ENCODE results near the gene EPB41L4A. TPM values are rescaled to one million over a fixed set of nuclear protein-coding genes. Genes with fewer than 3 reads are reported as not detected.

EPB41L4A gene
- total RNA-seq, 4 donors from 2014 or later = 10.1 to 32.9 (median 11.6) TPM

DNA sequence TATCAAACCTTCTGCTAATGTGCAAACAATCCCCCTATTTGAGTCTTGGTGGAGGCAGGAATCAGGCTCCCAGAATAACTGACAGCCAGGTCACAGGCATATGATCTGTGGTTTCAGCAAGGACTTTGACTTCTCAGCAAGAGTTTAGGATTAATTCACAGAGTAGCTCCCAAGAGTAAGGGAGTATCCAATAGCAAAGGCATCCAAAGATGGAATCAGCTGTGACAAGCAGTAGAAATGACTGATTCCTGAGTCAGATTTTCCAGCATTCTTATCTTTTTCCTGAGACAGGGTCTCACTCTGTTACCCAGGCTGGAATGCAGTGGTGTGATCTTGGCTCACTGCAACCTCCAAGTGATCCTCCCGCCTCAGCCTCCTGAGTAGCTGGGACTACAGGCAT lies 108.3 kb downstream of the EPB41L4A start:
- in situ Hi-C loops (cut with MboI; ENCODE audit: low pct_ligation_motif_present in 1 of 4, low pct_unique_long_range_greater_than_20kb in 1 of 4, low sequenced_read_pairs in 3 of 4) = no loop called here

DNA sequence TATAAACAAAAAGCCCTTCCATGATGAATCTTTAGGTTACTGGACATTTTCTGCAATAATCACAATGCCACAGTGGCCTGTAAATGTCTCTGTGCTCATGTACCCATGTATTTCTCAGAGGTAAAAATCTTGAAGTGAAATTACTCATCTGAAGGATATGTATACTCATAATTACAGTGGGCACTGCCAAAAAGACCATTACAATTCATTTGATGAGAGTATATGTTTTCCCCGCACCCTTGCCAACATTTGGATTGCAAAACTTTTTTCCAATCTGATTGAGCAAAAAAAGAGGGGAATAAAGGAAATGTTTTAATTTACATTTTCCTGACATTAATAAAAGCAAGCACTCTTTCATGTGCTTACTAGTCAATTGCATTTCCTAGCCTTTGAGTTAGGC lies 110.5 kb downstream of the EPB41L4A start:
- WGBS, 2 donors (ENCODE audit: low coverage in 1 of 2) = 91 to 93% methylated on average over 1 of the region's 1 CpG
- intact Hi-C loops (cut with DNase I; ENCODE audit: low total_unique reads) (no loop called here), in situ Hi-C loops (cut with MboI; ENCODE audit: low pct_ligation_motif_present in 1 of 4, low pct_unique_long_range_greater_than_20kb in 1 of 4, low sequenced_read_pairs in 3 of 4) (no loop called here)
- no peak for DNase-seq
- H3K36me3 ChIP-seq = no peaks in the 10 kb centered on the region
- H3K4me1 ChIP-seq = peaks cover 0 to 4% (median 1%) of the 10 kb centered on the region in 4 donors
- no peak overlapping the region for H3K27ac ChIP-seq
- H3K4me3 ChIP-seq = no peak overlapping the region
- no peak for TF ChIP-seq POLR2A (IDR thresholded peaks at IDR 0.05)
- no peak for TF ChIP-seq EP300 (IDR thresholded peaks at IDR 0.05; ENCODE audit: low read depth)
- TF ChIP-seq, protein P1, sequence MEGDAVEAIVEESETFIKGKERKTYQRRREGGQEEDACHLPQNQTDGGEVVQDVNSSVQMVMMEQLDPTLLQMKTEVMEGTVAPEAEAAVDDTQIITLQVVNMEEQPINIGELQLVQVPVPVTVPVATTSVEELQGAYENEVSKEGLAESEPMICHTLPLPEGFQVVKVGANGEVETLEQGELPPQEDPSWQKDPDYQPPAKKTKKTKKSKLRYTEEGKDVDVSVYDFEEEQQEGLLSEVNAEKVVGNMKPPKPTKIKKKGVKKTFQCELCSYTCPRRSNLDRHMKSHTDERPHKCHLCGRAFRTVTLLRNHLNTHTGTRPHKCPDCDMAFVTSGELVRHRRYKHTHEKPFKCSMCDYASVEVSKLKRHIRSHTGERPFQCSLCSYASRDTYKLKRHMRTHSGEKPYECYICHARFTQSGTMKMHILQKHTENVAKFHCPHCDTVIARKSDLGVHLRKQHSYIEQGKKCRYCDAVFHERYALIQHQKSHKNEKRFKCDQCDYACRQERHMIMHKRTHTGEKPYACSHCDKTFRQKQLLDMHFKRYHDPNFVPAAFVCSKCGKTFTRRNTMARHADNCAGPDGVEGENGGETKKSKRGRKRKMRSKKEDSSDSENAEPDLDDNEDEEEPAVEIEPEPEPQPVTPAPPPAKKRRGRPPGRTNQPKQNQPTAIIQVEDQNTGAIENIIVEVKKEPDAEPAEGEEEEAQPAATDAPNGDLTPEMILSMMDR (IDR thresholded peaks at IDR 0.05) = no peak
- TF ChIP-seq POLR2AphosphoS5 (IDR thresholded peaks at IDR 0.05) = no peak
- H3K27me3 ChIP-seq = no peaks in the 10 kb centered on the region
- H3K9me3 ChIP-seq = no peaks in the 10 kb centered on the region

More for the DNA sequence above, 108.3 kb downstream of the EPB41L4A start:
- TF ChIP-seq POLR2AphosphoS5 (IDR thresholded peaks at IDR 0.05) = no peak
- Histone ChIP-seq H3K4me3 (no peak overlapping the region), H3K27me3 (no peaks in the 10 kb centered on the region), H3K36me3 (no peaks in the 10 kb centered on the region), H3K9me3 (no peaks in the 10 kb centered on the region), H3K4me1 (peaks cover 0 to 4% (median 1%) of the 10 kb centered on the region in 4 donors), H3K27ac (no peak overlapping the region)
- no peak for DNase-seq
- intact Hi-C loops (cut with DNase I; ENCODE audit: low total_unique reads) = no loop called here
- WGBS, 2 donors (ENCODE audit: low coverage in 1 of 2) = 100% methylated on average over 1 of the region's 1 CpG

DNA sequence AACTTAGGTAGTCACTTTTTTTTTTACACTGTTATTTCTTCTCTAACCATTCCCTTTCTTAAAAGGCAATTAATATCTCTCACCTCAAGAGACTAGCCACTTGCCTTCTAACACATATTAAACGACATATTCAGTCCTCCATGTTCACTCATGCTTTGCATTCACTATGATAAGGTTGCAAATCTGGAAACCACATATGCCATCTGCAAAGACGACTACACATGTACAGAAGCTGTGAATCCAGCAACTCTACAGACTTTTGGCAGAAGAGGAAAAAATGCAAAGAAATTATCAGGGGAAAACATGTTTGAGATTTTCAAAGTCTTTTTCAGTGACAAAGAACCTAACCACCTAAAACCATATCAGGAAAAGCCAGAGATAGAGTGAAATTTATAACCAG lies 112.1 kb downstream of the EPB41L4A start:
- in situ Hi-C loops (cut with MboI; ENCODE audit: low pct_ligation_motif_present in 1 of 4, low pct_unique_long_range_greater_than_20kb in 1 of 4, low sequenced_read_pairs in 3 of 4) = no loop called here
- Histone ChIP-seq H3K4me1 (no peaks in the 10 kb centered on the region), H3K4me3 (no peak overlapping the region), H3K9me3 (no peaks in the 10 kb centered on the region), H3K36me3 (no peaks in the 10 kb centered on the region), H3K27me3 (no peaks in the 10 kb centered on the region), H3K27ac (no peak overlapping the region)
- WGBS, 2 donors (ENCODE audit: low coverage in 1 of 2) = 66 to 79% methylated on average over 2 of the region's 2 CpGs
- TF ChIP-seq EP300 (IDR thresholded peaks at IDR 0.05; ENCODE audit: low read depth) (no peak), POLR2A (IDR thresholded peaks at IDR 0.05) (no peak), POLR2AphosphoS5 (IDR thresholded peaks at IDR 0.05) (no peak)
- TF ChIP-seq, protein P1 (IDR thresholded peaks at IDR 0.05) = no peak
- DNase-seq = no peak
- intact Hi-C loops (cut with DNase I; ENCODE audit: low total_unique reads) = no loop called here

DNA sequence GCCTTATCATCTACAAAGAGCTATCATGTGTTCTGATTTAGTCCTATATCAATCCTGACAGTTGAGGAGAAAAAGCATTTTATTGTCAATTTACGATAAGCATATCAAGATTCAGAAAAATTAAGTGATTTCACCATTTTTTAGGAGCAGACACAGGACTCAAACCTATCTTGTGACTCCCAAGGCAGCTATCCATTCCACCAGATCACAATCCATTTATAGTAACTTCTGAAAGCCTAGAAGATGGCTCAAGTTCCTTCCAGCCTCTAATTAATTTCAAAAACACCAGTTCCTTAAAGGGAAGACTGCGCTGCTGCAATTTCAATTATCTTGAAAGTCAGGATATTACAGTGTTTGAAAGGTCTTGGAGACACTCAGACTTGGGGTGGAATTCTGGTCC lies 114.3 kb downstream of the EPB41L4A start:
- Histone ChIP-seq H3K27ac (no peak overlapping the region), H3K27me3 (no peaks in the 10 kb centered on the region), H3K4me1 (no peaks in the 10 kb centered on the region), H3K4me3 (no peak overlapping the region), H3K36me3 (no peaks in the 10 kb centered on the region), H3K9me3 (no peaks in the 10 kb centered on the region)
- DNase-seq = no peak
- no peak for TF ChIP-seq POLR2AphosphoS5 (IDR thresholded peaks at IDR 0.05)
- no peak for TF ChIP-seq POLR2A (IDR thresholded peaks at IDR 0.05)
- TF ChIP-seq EP300 (IDR thresholded peaks at IDR 0.05; ENCODE audit: low read depth) = no peak
- TF ChIP-seq, protein P1 (IDR thresholded peaks at IDR 0.05) = no peak
- in situ Hi-C loops (cut with MboI; ENCODE audit: low pct_ligation_motif_present in 1 of 4, low pct_unique_long_range_greater_than_20kb in 1 of 4, low sequenced_read_pairs in 3 of 4) = no loop called here
- 83 to 95% methylated on average over 2 of the region's 2 CpGs for WGBS, 2 donors (ENCODE audit: low coverage in 1 of 2)
- intact Hi-C loops (cut with DNase I; ENCODE audit: low total_unique reads) = no loop called here

DNA sequence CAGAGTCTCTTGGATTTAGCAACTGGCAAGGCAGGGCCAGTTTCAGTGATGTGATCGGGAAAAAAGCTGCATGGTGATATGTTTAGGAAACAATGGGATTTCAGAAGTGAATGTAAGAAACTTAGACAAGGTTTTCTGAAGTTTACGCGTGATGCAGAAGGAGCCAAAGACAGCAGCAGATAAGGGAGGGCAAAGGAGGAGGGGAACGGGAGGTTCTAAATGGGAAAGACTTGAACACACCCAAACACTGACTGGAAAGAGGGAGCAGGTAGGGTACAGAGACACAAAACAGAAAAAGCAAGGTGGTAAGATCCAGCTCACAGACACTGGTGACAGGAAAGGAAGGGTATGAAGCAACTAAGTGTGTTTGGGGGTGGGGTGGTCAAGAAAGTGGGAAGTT lies 115.4 kb downstream of the EPB41L4A start:
- intact Hi-C loops (cut with DNase I; ENCODE audit: low total_unique reads) (no loop called here), in situ Hi-C loops (cut with MboI; ENCODE audit: low pct_ligation_motif_present in 1 of 4, low pct_unique_long_range_greater_than_20kb in 1 of 4, low sequenced_read_pairs in 3 of 4) (no loop called here)
- Histone ChIP-seq H3K4me1 (no peaks in the 10 kb centered on the region), H3K9me3 (peaks cover 4% of the 10 kb centered on the region in 2 donors), H3K4me3 (no peak overlapping the region), H3K27me3 (no peaks in the 10 kb centered on the region), H3K36me3 (no peaks in the 10 kb centered on the region), H3K27ac (no peak overlapping the region)
- no peak for DNase-seq
- TF ChIP-seq, protein P1 (IDR thresholded peaks at IDR 0.05) = no peak
- TF ChIP-seq POLR2AphosphoS5 (IDR thresholded peaks at IDR 0.05) = no peak
- TF ChIP-seq POLR2A (IDR thresholded peaks at IDR 0.05) = no peak
- TF ChIP-seq EP300 (IDR thresholded peaks at IDR 0.05; ENCODE audit: low read depth) = no peak
- WGBS, 2 donors (ENCODE audit: low coverage in 1 of 2) = 89 to 92% methylated on average over 4 of the region's 4 CpGs

Measured in transverse colon (tissue), 4 donors.